Measurements from ENCODE around the gene GARIN5A. TPM values are rescaled to one million over a fixed set of nuclear protein-coding genes. Genes with fewer than 3 reads are reported as not detected.

GARIN5A gene
- total RNA-seq, 2 experiments from 2014 or later, result 0.33 TPM; not detected in 1

Other genes with a start within 250 kb of the GARIN5A start
- 1 to 10 TPM; 4.2 to 4.3 TPM for gene KCNC3, start 147.5 kb downstream of the GARIN5A start, total RNA-seq
- gene NAPSA, start 111.2 kb downstream of the GARIN5A start, total RNA-seq, result 1 to 10 TPM; 3.2 to 3.9 TPM
- 10 to 100 TPM; 79.7 to 86.2 TPM for gene NR1H2, start 100.4 kb downstream of the GARIN5A start, total RNA-seq
- gene POLD1, start 92.5 kb downstream of the GARIN5A start, total RNA-seq, result 100 to 1,000 TPM; 117 to 119 TPM
- under 1 TPM in 1 of 2 experiments, not detected in 1; 0.18 TPM for gene SPIB, start 57.9 kb downstream of the GARIN5A start, total RNA-seq
- gene MYBPC2, start 44.0 kb downstream of the GARIN5A start, total RNA-seq, result under 1 TPM; 0.28 to 0.33 TPM
- 10 to 100 TPM; 56.3 to 57.2 TPM for gene EMC10, start 341 bp downstream of the GARIN5A start, total RNA-seq
- gene JOSD2, start 34.3 kb upstream of the GARIN5A start, total RNA-seq, result 10 to 100 TPM; 44.7 to 51.4 TPM
- gene ASPDH, start 37.1 kb upstream of the GARIN5A start, total RNA-seq, result not detected
- gene LRRC4B, start 91.6 kb upstream of the GARIN5A start, total RNA-seq, result not detected
- not detected for gene SYT3, start 163.0 kb upstream of the GARIN5A start, total RNA-seq
- not detected for gene C19orf81, start 172.6 kb upstream of the GARIN5A start, total RNA-seq
- gene SHANK1, start 243.0 kb upstream of the GARIN5A start, total RNA-seq, result not detected
- under 1 TPM; 0.43 to 0.65 TPM for gene CLEC11A, start 246.5 kb upstream of the GARIN5A start, total RNA-seq

Data from activated CD4-positive, alpha-beta memory T cell treated with anti-CD3 and anti-CD28 coated beads, Interleukin-2, amount 10 ng/mL, durations not matched to agents 7 days and 5 days (primary cell).